KMS-11 (cell line): ENCODE results near the gene FGB.

Experiments used
- H2AFZ ChIP-seq: fragments of 200-600 bp; sonication (generic); 2 replicates; pipeline ENCODE4 v1.6.1; 2016; ENCODE audit warnings: antibody characterized with exemption, mixed run types, low read depth
- H3K27ac ChIP-seq: fragments of 200-600 bp; sonication (generic); 2 replicates; pipeline ENCODE4 v1.6.1; 2016; ENCODE audit warnings: mild to moderate bottlenecking, mixed run types
- H3K27me3 ChIP-seq: fragments of 200-600 bp; sonication (generic); 2 replicates; pipeline ENCODE4 v1.6.1; 2017; ENCODE audit warnings: mild to moderate bottlenecking, low read depth, mixed run types, moderate library complexity; ENCODE audit not compliant: insufficient read depth
- H3K36me3 ChIP-seq: fragments of 200-600 bp; sonication (generic); 2 replicates; pipeline ENCODE4 v1.6.1; 2017; ENCODE audit warnings: mild to moderate bottlenecking, mixed run types; ENCODE audit not compliant: insufficient read depth
- H3K4me1 ChIP-seq: fragments of 200-600 bp; sonication (generic); 2 replicates; pipeline ENCODE4 v1.6.1; 2016; ENCODE audit warnings: mild to moderate bottlenecking, low read depth, mixed run types; ENCODE audit not compliant: poor library complexity, severe bottlenecking
- H3K4me2 ChIP-seq: fragments of 200-600 bp; sonication (generic); 2 replicates; pipeline ENCODE4 v1.7.0; 2016; ENCODE audit warnings: mild to moderate bottlenecking, mixed run types
- H3K4me3 ChIP-seq: fragments of 200-600 bp; sonication (generic); IDR thresholded peaks from 2 replicates; pipeline ENCODE4 v1.6.1; 2017; ENCODE audit warnings: low read depth, low read length, mixed read lengths; ENCODE audit not compliant: insufficient read depth
- H3K79me2 ChIP-seq: fragments of 200-600 bp; sonication (generic); 2 replicates; pipeline ENCODE4 v1.6.1; 2016; ENCODE audit warnings: low read depth, mixed run types; ENCODE audit not compliant: insufficient read depth
- H3K9ac ChIP-seq: fragments of 200-600 bp; sonication (generic); 2 replicates; pipeline ENCODE4 v1.6.1; 2016; ENCODE audit warnings: mild to moderate bottlenecking, mixed run types
- H4K20me1 ChIP-seq: fragments of 200-600 bp; sonication (generic); 2 replicates; pipeline ENCODE4 v1.6.1; 2016; ENCODE audit warnings: mild to moderate bottlenecking, mixed run types; ENCODE audit not compliant: insufficient read depth
- TF ChIP-seq, protein P1 (sequence below): fragments of 200-600 bp; sonication (generic); conservative IDR thresholded peaks from 2 replicates; pipeline ENCODE4 v1.6.1; 2017; ENCODE audit warnings: low read depth, mild to moderate bottlenecking, antibody characterized with exemption, low read length, moderate library complexity, mixed read lengths

Gene FGB

GRCh38 chr4:154597798-154598774, 35.3 kb downstream of the FGB start:
- Histone ChIP-seq H3K4me2 (no peak overlapping the region), H3K9ac (no peak overlapping the region), H3K4me3 (no peak overlapping the region), H3K27me3 (no peaks in the 10 kb centered on the region), H4K20me1 (no peaks in the 10 kb centered on the region), H3K27ac (no peak overlapping the region), H3K4me1 (no peaks in the 10 kb centered on the region), H3K79me2 (no peaks in the 10 kb centered on the region), H3K36me3 (no peaks in the 10 kb centered on the region), H2AFZ (no peak overlapping the region)
- TF ChIP-seq, protein P1, sequence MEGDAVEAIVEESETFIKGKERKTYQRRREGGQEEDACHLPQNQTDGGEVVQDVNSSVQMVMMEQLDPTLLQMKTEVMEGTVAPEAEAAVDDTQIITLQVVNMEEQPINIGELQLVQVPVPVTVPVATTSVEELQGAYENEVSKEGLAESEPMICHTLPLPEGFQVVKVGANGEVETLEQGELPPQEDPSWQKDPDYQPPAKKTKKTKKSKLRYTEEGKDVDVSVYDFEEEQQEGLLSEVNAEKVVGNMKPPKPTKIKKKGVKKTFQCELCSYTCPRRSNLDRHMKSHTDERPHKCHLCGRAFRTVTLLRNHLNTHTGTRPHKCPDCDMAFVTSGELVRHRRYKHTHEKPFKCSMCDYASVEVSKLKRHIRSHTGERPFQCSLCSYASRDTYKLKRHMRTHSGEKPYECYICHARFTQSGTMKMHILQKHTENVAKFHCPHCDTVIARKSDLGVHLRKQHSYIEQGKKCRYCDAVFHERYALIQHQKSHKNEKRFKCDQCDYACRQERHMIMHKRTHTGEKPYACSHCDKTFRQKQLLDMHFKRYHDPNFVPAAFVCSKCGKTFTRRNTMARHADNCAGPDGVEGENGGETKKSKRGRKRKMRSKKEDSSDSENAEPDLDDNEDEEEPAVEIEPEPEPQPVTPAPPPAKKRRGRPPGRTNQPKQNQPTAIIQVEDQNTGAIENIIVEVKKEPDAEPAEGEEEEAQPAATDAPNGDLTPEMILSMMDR: no peak

DNA sequence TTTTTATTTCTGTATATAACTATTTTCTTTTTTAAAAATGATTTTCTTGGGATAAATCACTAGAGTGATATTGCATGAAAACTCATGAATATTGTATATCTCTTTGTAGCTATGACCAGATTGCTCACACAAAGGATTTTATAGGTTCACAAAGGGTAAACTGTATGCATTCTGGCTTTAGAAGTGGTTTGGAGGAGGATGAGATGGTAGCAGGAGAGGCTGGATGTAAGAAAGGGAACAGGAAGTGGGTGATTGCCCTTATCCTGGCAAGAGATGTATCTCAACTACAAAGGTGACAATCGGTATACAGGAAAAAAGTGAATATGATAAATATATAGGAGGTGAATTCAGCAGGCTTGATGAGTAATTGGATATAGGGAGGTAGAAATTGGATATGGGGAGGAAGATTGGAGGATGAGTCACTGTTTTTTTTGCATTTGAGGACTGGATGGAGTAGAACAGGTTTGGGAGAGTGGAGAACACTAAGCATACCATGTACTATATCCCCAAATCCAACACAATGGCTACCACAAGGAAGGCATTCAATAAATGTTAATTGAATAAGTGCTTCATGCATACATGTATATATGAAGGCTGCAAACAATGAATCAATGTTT, 39.7 kb downstream of the FGB start:
- Histone ChIP-seq H2AFZ (no peak overlapping the region), H3K27me3 (no peaks in the 10 kb centered on the region), H3K4me2 (no peak overlapping the region), H3K9ac (no peak overlapping the region), H4K20me1 (no peaks in the 10 kb centered on the region), H3K4me1 (no peaks in the 10 kb centered on the region), H3K4me3 (no peak overlapping the region), H3K27ac (no peak overlapping the region), H3K79me2 (no peaks in the 10 kb centered on the region), H3K36me3 (no peaks in the 10 kb centered on the region)
- TF ChIP-seq, protein P1: no peak

DNA sequence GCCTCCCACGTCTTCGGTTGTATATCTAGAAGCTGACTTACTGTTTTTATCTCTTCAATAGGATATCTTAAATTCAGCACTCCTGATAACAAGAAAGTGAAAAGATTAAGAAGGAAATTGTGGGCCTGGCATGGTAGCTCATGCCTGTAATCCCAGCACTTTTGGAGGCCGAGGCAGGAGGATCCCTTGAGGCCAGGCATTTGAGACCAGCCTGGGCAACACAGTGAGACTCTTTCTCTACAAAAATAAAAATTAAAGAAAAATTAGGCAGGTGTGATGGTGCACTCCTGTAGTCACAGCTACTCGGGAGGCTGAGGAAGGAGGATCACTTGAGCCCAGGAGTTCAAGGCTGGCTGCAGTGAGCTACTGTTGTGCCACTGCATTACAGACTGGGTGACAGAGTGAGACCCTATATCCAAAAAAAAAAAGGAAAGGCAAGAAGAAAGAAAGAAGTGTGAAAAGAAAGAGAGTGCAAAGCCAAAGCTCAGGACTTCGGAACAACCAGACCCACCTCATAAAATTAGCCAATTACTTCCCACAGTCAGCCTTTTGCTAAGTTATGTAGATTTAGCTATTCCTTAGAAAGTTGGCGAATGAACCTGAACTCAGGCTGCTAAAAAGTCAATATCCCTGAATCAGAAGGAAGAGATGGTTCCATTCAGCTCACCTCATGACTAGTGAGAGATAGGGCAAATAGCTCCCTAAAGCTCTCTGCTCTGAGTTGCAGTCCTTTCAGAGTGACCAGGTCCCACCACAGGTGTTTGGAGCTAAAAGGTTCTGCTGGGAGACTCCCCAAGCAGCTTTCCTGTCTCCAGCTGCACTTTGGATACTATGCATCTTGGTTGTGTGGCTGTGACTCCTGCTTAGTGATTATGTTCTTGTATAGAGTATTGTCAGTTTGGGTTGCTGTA, 40.5 kb downstream of the FGB start:
- Histone ChIP-seq H3K4me3 (no peak overlapping the region), H3K9ac (no peak overlapping the region), H3K36me3 (no peaks in the 10 kb centered on the region), H3K4me1 (no peaks in the 10 kb centered on the region), H3K27ac (no peak overlapping the region), H3K79me2 (no peaks in the 10 kb centered on the region), H4K20me1 (no peaks in the 10 kb centered on the region), H2AFZ (no peak overlapping the region), H3K27me3 (no peaks in the 10 kb centered on the region), H3K4me2 (no peak overlapping the region)
- TF ChIP-seq, protein P1: no peak

DNA sequence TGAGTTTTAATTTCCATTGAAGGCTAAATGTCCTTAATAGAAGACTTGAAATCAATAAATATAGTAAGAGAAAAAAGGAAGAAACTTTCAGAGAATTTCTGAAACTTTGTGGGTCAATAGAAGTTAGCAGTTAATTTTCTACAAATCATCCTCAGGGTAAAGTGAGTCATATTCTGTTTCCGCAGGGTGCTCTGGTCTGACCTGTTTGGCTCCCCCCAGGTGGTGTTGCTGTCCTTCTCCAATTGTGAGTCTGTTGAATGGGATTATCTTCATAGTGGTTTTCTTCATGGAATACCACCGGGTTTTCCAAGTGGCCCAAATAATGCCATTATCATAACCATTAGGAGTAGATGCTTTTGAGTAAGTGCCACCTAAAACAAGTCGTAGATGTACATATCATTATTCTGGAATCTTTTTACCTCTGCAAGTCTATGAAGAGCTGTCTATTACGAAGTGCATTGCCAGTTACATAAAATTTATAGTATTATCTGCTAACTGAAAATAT, 41.9 kb downstream of the FGB start:
- Histone ChIP-seq H3K9ac (no peak overlapping the region), H3K4me3 (no peak overlapping the region), H3K27me3 (no peaks in the 10 kb centered on the region), H3K79me2 (no peaks in the 10 kb centered on the region), H3K4me2 (no peak overlapping the region), H2AFZ (no peak overlapping the region), H3K27ac (no peak overlapping the region), H3K4me1 (no peaks in the 10 kb centered on the region), H4K20me1 (no peaks in the 10 kb centered on the region), H3K36me3 (no peaks in the 10 kb centered on the region)
- TF ChIP-seq, protein P1: no peak
